HG03108 (cell line): Measurements from ENCODE around the gene TENM3.
A peak's percentile ranks its signal among the peaks of the same experiment; 100 is the strongest.

Source experiments
- ATAC-seq: cut with Tn5 transposase; IDR thresholded peaks from one replicate; pipeline ENCODE4 v1.9.1; 2021; ENCODE audit warnings: moderate library complexity; ENCODE audit not compliant: unreplicated experiment

Gene TENM3

GRCh38 chr4:182826391-182826790 is 583.2 kb downstream of the TENM3 start:
- ATAC-seq, result peak; percentile 41

- ATAC-seq, result no peak
Measured at GRCh38 chr4:182827166-182827565, 584.0 kb downstream of the TENM3 start.

GRCh38 chr4:182827954-182828353 is 584.8 kb downstream of the TENM3 start:
- ATAC-seq, result no peak

- no peak for ATAC-seq
Measured at GRCh38 chr4:182828360-182829025, 585.3 kb downstream of the TENM3 start.

GRCh38 chr4:182829196-182829595 is 586.0 kb downstream of the TENM3 start:
- ATAC-seq, result no peak

GRCh38 chr4:182831376-182831775 is 588.2 kb downstream of the TENM3 start:
- ATAC-seq, result peak; percentile 50

GRCh38 chr4:182832352-182833120 is 589.3 kb downstream of the TENM3 start:
- ATAC-seq, result no peak

GRCh38 chr4:182835006-182835740 is 592.0 kb downstream of the TENM3 start:
- ATAC-seq, result no peak

GRCh38 chr4:182837831-182838230 is 594.6 kb downstream of the TENM3 start:
- no peak for ATAC-seq

GRCh38 chr4:182838535-182838934 is 595.3 kb downstream of the TENM3 start:
- ATAC-seq, result no peak

GRCh38 chr4:182839256-182839655 is 596.1 kb downstream of the TENM3 start:
- no peak for ATAC-seq

- ATAC-seq, result no peak
Measured at GRCh38 chr4:182840108-182840507, 596.9 kb downstream of the TENM3 start.

- no peak for ATAC-seq
Measured at GRCh38 chr4:182842104-182842600, 599.0 kb downstream of the TENM3 start.

GRCh38 chr4:182842759-182843390 is 599.7 kb downstream of the TENM3 start:
- no peak for ATAC-seq

- no peak for ATAC-seq
Measured at GRCh38 chr4:182843808-182844325, 600.7 kb downstream of the TENM3 start.

GRCh38 chr4:182845618-182846017 is 602.4 kb downstream of the TENM3 start:
- no peak for ATAC-seq

- ATAC-seq, result no peak
Measured at GRCh38 chr4:182846036-182846435, 602.8 kb downstream of the TENM3 start.

GRCh38 chr4:182847576-182848450 is 604.6 kb downstream of the TENM3 start:
- no peak for ATAC-seq

- ATAC-seq, result no peak
Measured at GRCh38 chr4:182848685-182849084, 605.5 kb downstream of the TENM3 start.
